Cardiac fibroblast (primary cell): ENCODE data around the gene WFDC6.
"Not testable (repeated sequence)": the region's sequence is repeated elsewhere in the genome, so short reads cannot be mapped to it uniquely, and the experiment has no call there.

Source experiments
- DNase-seq, 2 donors: peaks; one replicate each; pipeline versions ENCODE4 v3.0.0 to v3.0.0-alpha.2; 2010; ENCODE audit warnings: low read depth in 2 of 2
- H3K4me3 ChIP-seq, 2 donors: replicated peaks in 1 of 2; 1 replicate in 1 of 2; 2 replicates in 1 of 2; pipeline ENCODE4 v1.5.1; 2011; ENCODE audit warnings: low read depth in 2 of 2, low read length in 2 of 2, mild to moderate bottlenecking in 2 of 2, moderate library complexity in 1 of 2
- TF ChIP-seq, protein P1 (sequence below): IDR thresholded peaks from one replicate; pipeline ENCODE4 v1.5.1; 2011; ENCODE audit warnings: low read depth, mild to moderate bottlenecking, low read length, inconsistent platforms

Gene WFDC6

DNA sequence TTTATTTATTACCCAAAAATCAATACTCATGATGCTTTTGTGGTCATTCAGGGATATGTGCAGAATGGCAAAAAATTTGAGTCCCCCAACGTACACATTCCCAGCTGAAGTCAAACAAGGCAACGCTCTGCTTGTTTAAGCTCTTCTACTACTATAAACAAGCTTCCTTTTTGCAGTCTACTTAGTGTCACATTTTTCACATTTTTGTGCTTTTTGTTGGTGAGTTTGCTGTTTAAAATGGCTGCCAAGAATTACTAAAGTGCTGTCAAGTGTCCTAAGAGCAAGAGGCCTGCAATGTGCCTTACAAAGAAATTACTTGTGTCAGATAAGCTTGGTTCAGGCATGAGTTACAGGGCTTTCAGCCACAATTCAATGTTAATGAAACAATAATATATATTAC lies 37.7 kb upstream of the WFDC6 start:
- TF ChIP-seq, protein P1, sequence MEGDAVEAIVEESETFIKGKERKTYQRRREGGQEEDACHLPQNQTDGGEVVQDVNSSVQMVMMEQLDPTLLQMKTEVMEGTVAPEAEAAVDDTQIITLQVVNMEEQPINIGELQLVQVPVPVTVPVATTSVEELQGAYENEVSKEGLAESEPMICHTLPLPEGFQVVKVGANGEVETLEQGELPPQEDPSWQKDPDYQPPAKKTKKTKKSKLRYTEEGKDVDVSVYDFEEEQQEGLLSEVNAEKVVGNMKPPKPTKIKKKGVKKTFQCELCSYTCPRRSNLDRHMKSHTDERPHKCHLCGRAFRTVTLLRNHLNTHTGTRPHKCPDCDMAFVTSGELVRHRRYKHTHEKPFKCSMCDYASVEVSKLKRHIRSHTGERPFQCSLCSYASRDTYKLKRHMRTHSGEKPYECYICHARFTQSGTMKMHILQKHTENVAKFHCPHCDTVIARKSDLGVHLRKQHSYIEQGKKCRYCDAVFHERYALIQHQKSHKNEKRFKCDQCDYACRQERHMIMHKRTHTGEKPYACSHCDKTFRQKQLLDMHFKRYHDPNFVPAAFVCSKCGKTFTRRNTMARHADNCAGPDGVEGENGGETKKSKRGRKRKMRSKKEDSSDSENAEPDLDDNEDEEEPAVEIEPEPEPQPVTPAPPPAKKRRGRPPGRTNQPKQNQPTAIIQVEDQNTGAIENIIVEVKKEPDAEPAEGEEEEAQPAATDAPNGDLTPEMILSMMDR = no peak
- DNase-seq = peak in 1 of 2 donors; percentile 31
- no peak overlapping the region for H3K4me3 ChIP-seq

DNA sequence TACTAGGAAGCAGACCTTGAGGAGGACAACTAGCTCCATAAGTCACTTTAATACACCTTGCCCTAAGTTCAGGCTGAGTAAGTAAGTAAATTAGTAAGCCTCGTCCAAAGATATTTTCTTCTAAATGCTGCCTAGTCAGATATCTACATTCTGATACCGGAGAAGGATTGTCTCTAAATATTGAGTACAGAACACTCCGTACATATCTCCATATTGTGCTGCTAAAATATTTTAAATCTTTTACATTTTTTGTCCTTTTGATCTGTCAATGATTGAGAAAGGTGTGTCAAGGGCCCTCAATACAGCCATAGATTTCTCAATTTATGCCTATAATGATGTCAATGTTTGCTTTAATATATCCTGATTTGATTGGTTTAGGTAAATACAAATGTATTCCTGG lies 36.6 kb upstream of the WFDC6 start:
- no peak for DNase-seq
- H3K4me3 ChIP-seq = no peak overlapping the region
- TF ChIP-seq, protein P1 = no peak

DNA sequence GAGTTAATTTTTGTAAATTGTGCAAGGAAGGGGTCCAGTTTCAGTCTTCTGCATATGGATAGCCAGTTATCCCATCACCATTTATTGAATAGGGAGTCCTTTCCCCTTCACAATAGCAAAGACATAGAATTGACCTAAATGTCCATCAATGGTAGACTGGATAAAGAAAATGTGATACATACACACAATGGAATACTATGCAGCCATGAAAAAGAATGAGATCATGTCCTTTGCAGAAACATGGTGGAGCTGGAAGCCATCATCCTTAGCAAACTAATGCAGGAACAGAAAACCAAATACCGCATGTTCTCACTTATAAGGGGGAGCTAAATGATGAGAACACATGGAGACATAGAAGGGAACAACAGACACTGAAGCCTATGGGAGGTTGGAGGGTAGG lies 30.4 kb upstream of the WFDC6 start:
- not testable (repeated sequence) for H3K4me3 ChIP-seq, DNase-seq

DNA sequence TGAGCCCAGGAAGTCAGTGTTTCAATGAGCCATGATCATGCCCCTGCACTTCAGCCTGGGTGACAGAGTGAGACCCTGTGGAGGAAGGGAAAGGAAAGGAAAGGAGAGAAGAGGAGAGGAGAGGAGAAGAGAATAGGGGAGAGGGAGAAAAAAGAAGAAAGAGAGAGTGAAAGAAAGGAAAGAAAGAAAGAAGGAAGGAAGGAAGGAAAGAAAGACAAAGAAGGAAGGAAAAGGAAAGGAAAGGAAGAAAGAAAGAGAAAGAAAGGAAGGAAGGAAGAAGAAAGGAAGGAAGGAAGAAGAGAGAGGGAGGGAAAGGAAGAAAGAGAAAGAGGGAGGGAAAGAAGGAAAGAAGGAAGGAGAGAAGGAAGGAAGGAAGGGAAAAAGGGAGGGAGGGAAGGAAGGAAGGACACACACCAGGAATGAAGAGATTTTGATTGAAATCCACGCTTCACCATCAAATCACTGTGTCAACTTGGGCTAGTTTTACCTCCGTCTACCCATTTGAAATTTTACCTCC lies 25.5 kb upstream of the WFDC6 start:
- DNase-seq = no peak
- H3K4me3 ChIP-seq = no peak overlapping the region
- TF ChIP-seq, protein P1 = no peak

DNA sequence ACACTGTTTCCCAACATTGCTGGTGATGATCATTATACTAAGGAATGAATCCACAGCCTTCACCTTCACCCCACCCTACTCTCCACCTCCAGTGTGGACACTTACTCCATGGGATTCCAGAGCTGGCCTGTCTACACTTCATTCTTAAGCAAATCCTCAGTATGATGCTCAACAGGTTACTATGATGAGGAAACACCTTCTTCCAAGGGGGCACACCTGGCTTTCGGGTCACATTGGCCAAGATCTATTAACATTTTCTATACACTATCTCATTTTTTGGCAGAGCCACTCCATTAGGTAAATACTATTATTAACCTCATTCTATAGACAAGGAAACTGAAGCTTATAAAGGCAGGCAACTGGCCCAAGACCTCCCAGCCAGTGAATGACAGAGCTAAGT lies 15.9 kb upstream of the WFDC6 start:
- no peak overlapping the region for H3K4me3 ChIP-seq
- no peak for DNase-seq
- TF ChIP-seq, protein P1 = no peak

DNA sequence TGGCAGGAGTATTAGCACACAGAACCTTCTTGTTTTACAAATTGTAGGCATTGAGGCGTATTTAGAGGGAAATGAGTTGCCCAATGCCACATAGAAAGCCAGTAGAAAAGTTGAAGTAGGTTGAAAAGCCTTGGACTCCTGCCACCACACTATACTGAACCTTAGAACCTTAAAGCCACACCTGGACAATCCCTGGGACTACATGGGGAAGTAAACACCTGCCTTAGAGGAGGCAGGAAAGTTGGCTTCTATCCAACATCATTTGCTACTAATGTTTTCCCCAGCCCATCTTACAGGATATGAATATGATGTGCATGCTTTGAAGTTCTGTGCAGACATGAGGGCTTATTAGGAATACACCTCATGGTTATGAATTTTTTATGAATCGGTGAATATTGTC lies 13.2 kb upstream of the WFDC6 start:
- H3K4me3 ChIP-seq = no peak overlapping the region
- TF ChIP-seq, protein P1 = no peak
- no peak for DNase-seq

DNA sequence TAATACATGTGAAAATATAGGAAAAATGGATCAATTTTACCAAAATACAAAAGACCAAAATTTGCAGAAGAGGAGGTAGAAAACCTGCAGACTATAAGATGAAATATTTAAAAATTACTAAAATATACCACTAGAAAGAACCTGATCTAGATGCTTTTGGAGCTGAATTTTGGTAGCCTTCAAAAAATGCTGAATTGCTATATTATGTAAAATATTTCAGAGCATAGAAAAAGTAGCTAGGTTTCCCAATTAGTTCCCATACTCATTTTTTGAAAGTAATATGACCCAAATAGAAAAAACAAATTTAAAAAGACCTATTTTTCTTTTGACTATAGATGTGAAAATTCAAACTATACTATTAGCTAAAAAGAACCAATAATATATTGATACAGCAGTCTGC lies 11.5 kb upstream of the WFDC6 start:
- no peak overlapping the region for H3K4me3 ChIP-seq
- DNase-seq = no peak
- TF ChIP-seq, protein P1 = no peak
